ENCODE results near the gene SMCR8.
A peak's percentile ranks its signal among the peaks of the same experiment; 100 is the strongest.
"Not testable (repeated sequence)": the region's sequence is repeated elsewhere in the genome, so short reads cannot be mapped to it uniquely, and the experiment has no call there.

The SMCR8 gene

GRCh38 chr17:18363101-18364049 lies 48.3 kb downstream of the SMCR8 start, which contains the start of gene SHMT1:
SHMT1 (minus strand) TSS chr17:18363550; CDS start chr17:18355981, 7,569 bp downstream.
- peak; percentile 30 for DNase-seq

GRCh38 chr17:18364166-18364565 lies 49.1 kb downstream of the SMCR8 start:
- DNase-seq, result no peak

GRCh38 chr17:18368946-18369345 lies 53.9 kb downstream of the SMCR8 start:
- DNase-seq, result no peak

- no peak for DNase-seq
Measured at GRCh38 chr17:18370761-18371160, 55.7 kb downstream of the SMCR8 start.

- no peak for DNase-seq
Measured at GRCh38 chr17:18371455-18371854, 56.4 kb downstream of the SMCR8 start.

GRCh38 chr17:18373181-18373580 lies 58.1 kb downstream of the SMCR8 start:
- DNase-seq, result not testable (repeated sequence)

- no peak for DNase-seq
Measured at GRCh38 chr17:18374216-18374615, 59.1 kb downstream of the SMCR8 start.

All from NCI-H2029 treated with DMSO at 0.1 percent for 48 hours (cell line).